GM12874 (cell line): ENCODE data around the gene RMND5B.

Experiments used
- TF ChIP-seq, protein P1 (sequence below): IDR thresholded peaks from 2 replicates; pipeline ENCODE4 v1.5.1; 2011; ENCODE audit warnings: low read depth, mild to moderate bottlenecking, control low read depth, low read length, moderate library complexity; ENCODE audit not compliant: insufficient read depth

RMND5B gene, protein sequence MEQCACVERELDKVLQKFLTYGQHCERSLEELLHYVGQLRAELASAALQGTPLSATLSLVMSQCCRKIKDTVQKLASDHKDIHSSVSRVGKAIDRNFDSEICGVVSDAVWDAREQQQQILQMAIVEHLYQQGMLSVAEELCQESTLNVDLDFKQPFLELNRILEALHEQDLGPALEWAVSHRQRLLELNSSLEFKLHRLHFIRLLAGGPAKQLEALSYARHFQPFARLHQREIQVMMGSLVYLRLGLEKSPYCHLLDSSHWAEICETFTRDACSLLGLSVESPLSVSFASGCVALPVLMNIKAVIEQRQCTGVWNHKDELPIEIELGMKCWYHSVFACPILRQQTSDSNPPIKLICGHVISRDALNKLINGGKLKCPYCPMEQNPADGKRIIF

DNA sequence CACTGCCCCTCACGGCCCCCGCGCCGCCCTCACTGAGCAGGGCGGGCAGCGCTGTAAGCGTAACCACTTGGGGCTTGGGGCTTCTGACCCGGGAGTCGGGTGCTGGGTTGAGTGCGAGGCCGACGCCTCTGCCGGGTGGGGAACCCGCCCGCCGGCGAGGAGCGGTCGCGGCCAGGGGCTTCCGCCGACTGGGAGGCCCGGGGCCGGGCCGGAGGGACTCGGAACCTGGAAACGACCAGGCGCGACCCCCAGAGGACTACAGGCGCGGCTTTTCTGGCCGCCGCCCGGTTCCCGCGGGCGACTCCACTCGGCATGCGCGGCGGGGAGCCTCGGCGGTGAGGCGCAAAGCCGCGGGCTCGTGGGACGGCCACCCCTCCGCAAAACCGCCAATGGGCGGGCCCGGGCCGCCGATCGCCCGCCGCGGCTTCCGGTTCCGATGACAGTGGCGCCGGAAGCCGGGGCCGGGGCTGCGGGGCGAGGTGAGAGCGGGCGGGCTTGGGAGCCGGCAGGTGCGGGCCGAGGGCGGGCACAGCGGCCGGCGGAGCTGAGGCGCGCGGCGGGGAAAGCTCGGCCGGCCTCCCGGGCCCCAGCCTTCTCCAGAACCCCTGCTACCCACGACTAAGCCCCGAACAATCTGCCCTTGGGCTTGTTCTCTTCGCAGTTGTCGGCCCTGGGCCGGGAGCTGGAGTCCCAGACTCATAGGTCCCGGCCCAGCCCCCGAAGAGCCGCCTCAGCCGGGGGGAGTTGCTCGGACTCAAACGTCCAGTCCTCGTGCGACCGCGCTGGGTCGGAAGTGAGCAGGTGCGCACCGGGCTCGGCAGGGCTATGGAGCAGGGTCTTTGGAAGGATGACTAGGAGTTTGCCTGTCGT lies at the start of gene RMND5B:
Gene RMND5B (plus strand): TSS at position 439 of the 870 bp plus-strand sequence. CDS start 7,106 bp downstream, outside the sequence.
- TF ChIP-seq, protein P1, sequence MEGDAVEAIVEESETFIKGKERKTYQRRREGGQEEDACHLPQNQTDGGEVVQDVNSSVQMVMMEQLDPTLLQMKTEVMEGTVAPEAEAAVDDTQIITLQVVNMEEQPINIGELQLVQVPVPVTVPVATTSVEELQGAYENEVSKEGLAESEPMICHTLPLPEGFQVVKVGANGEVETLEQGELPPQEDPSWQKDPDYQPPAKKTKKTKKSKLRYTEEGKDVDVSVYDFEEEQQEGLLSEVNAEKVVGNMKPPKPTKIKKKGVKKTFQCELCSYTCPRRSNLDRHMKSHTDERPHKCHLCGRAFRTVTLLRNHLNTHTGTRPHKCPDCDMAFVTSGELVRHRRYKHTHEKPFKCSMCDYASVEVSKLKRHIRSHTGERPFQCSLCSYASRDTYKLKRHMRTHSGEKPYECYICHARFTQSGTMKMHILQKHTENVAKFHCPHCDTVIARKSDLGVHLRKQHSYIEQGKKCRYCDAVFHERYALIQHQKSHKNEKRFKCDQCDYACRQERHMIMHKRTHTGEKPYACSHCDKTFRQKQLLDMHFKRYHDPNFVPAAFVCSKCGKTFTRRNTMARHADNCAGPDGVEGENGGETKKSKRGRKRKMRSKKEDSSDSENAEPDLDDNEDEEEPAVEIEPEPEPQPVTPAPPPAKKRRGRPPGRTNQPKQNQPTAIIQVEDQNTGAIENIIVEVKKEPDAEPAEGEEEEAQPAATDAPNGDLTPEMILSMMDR, result no peak

DNA sequence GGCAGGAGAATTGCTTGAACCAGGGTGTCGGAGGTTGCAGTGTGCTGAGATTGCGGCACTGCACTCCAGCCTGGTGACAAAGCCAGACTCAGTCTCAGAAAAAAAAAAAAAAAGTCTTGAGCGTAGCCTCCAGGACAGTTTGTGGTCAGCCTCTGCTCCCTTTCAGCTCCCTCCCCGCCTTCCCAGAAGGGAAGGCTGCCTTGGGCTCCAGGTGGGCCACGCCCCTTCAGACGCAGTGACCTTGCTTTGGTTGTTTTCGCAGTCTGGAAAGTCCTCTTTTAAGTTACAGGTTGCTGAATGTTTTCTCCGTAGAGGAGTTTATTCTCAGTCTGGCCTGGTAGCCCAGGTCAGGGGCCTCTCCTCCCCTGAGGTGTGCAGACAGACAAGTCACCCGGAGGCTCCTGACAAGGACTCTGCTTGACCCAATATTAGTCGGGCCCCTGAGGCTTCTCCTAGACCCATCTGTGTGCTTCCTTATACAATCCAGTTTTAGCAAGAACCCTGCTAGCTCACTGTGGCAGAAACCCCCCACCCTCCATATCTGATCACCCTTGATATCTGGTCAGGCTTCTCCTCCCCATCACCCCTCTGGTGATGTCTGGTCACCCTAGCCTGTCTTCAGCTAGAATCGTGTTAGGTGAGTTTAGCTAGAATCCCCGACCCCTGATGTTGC lies 49.1 kb upstream of the RMND5B start:
- TF ChIP-seq, protein P1, result no peak

DNA sequence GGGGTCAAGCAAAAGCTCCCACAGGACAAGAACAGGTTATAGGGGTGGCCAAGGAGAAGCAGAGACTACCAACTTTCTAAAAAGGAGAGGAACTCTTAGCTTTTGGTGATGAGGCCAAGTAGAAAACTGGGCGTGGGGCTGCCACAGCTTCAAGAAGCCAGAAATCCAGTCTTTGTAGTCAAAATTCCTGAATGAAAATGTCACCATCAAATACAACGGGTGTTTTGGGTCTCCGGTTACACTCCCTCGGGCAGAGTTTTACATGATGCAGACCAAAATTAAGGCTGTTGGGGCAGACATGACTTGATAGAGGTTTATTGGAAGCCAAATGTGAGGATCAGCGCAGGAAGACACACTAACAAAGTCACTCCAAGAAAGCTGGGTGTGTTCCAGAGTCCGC lies 46.9 kb upstream of the RMND5B start:
- TF ChIP-seq, protein P1, result no peak

DNA sequence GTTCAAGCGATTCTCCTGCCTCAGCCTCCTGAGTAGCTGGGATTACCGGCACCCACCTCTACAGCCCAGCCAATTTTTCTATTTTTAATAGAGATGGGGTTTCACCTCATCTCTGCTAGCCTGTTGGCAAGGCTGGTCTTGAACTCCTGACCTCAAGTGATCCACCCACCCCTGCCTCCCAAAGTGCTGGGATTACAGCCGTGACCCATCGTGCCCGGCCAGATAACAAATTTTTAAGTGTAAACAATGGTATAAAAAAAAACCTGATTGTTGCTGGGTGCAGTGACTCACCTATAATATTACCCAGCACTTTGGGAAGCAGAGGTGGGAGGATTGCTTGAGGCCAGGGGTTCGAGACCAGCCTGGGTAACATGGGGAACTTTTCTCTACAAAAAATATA lies 45.5 kb upstream of the RMND5B start:
- TF ChIP-seq, protein P1, result no peak

DNA sequence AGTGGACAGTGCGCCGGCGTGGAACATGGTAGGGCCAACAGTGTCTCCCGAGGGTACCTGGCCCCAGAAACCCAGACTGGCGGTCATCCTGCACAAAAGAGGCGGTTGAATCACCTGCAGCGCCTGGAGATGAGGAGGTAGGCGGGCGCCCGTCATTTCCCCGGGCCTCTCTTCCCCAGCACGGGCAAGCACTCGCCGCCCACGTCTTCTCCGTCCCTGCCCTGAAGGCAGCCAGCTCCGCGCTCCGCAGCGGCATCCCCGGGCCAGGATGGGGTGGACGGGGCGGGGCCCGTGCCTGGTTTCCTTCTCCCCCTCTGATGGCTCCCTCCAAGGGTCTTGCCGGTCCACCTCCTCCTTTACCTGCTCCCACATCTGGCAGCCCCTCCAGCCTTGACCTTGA lies 44.5 kb upstream of the RMND5B start:
- TF ChIP-seq, protein P1, result no peak

DNA sequence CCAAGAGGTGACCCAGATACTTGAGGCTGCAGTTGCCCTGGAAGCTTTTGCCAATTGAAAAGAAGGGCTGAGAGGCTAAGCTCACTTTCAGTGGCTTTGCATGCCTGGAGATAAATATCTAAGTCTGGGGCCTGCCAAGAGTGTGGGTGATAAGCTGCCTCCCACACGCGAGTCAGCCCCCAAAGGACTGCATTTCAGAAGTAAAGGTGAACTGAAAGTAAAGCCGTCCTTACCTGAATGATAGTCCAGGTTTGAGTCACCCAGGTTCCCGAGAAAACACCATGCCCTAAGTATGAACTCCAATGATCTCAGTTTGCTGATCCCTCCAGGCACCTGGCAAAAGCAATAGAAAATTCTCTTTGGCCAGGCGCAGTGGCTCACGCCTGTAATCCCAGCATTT lies 40.0 kb upstream of the RMND5B start:
- TF ChIP-seq, protein P1, result no peak

DNA sequence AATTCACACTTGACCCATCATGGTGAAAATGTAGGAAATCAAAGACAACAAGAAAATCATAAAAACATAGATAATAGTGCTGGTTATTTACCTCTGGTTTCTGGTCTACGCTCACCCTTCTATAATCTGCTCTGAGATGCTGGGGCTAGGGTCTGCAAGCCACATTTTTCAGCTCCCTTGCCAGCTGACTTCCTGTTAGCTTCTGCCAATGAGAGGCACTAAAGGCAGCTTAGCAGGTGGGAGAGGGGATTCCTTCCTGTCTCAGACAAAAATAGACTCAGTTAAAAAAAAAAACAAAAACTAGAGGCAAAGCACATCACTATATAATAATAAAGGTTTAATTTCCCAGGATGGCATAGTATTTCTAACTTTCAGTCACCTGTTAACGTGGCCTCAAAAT lies 37.7 kb upstream of the RMND5B start:
- TF ChIP-seq, protein P1, result no peak
